H9 (cell line): ENCODE measurements around the gene HACE1. TPM values are rescaled to one million over a fixed set of nuclear protein-coding genes. Genes with fewer than 3 reads are reported as not detected.

ENCODE experiments used
- DNase-seq: peaks from one replicate; pipeline ENCODE4 v3.0.0-alpha.2; 2017
- H2AFZ ChIP-seq: one replicate; pipeline ENCODE4 v1.6.1; 2013; ENCODE audit warnings: mild to moderate bottlenecking, low read length, control low read depth, moderate library complexity
- H2AK5ac ChIP-seq: 2 replicates; pipeline ENCODE4 v1.6.1; 2013; ENCODE audit warnings: low read length, control low read depth, mixed read lengths; ENCODE audit not compliant: insufficient read length
- H2BK120ac ChIP-seq: one replicate; pipeline ENCODE4 v1.6.1; 2013; ENCODE audit warnings: low read depth, mild to moderate bottlenecking, low read length, control low read depth, inconsistent platforms; ENCODE audit not compliant: poor library complexity, severe bottlenecking
- H2BK12ac ChIP-seq: 2 replicates; pipeline ENCODE4 v1.6.1; 2013; ENCODE audit warnings: low read length, control low read depth, mixed read lengths, low read depth; ENCODE audit not compliant: insufficient read length
- H2BK15ac ChIP-seq: 2 replicates; pipeline ENCODE4 v1.6.1; 2013; ENCODE audit warnings: low read depth, low read length, control low read depth
- H2BK20ac ChIP-seq: one replicate; pipeline ENCODE4 v1.6.1; 2013; ENCODE audit warnings: low read depth, mild to moderate bottlenecking, low read length, control low read depth, inconsistent platforms; ENCODE audit not compliant: poor library complexity, severe bottlenecking
- H2BK5ac ChIP-seq: 2 replicates; pipeline ENCODE4 v1.6.1; 2013; ENCODE audit warnings: low read length, control low read depth, mixed read lengths; ENCODE audit not compliant: insufficient read length
- H3K14ac ChIP-seq: 2 replicates; pipeline ENCODE4 v1.6.1; 2013; ENCODE audit warnings: low read length, control low read depth; ENCODE audit not compliant: insufficient read depth
- H3K18ac ChIP-seq: 2 replicates; pipeline ENCODE4 v1.6.1; 2013; ENCODE audit warnings: low read depth, mild to moderate bottlenecking, mixed read lengths, low read length, control low read depth; ENCODE audit not compliant: insufficient read length
- H3K23ac ChIP-seq: 2 replicates; pipeline ENCODE4 v1.6.1; 2013; ENCODE audit warnings: low read length, control low read depth, mixed read lengths, low read depth; ENCODE audit not compliant: insufficient read length
- H3K23me2 ChIP-seq: 2 replicates; pipeline ENCODE4 v1.6.1; 2013; ENCODE audit warnings: low read depth, mild to moderate bottlenecking, mixed read lengths, low read length, control low read depth; ENCODE audit not compliant: insufficient read length, poor library complexity, severe bottlenecking
- H3K27ac ChIP-seq: 2 replicates; pipeline ENCODE4 v1.5.1; 2013; ENCODE audit warnings: low read length, control low read depth, mixed read lengths, low read depth; ENCODE audit not compliant: insufficient read length
- H3K27me3 ChIP-seq: 2 replicates; pipeline ENCODE4 v1.6.1; 2013; ENCODE audit warnings: low read length, control low read depth, inconsistent platforms; ENCODE audit not compliant: insufficient read depth
- H3K4ac ChIP-seq: 2 replicates; pipeline ENCODE4 v1.6.1; 2013; ENCODE audit warnings: low read depth, mild to moderate bottlenecking, control low read depth, inconsistent platforms, low read length, moderate library complexity
- H3K4me1 ChIP-seq: 2 replicates; pipeline ENCODE4 v1.6.1; 2013; ENCODE audit warnings: low read length, control low read depth, inconsistent platforms; ENCODE audit not compliant: insufficient read depth
- H3K4me2 ChIP-seq: 2 replicates; pipeline ENCODE4 v1.6.1; 2013; ENCODE audit warnings: low read length, control low read depth, mixed read lengths; ENCODE audit not compliant: insufficient read length, insufficient read depth
- H3K56ac ChIP-seq: 2 replicates; pipeline ENCODE4 v1.6.1; 2013; ENCODE audit warnings: low read depth, mild to moderate bottlenecking, mixed read lengths, low read length, control low read depth; ENCODE audit not compliant: insufficient read length
- H3K79me1 ChIP-seq: 2 replicates; pipeline ENCODE4 v1.6.1; 2013; ENCODE audit warnings: low read depth, mild to moderate bottlenecking, moderate library complexity, low read length, control low read depth, inconsistent platforms; ENCODE audit not compliant: insufficient read depth, poor library complexity, severe bottlenecking
- H3K79me2 ChIP-seq: 2 replicates; pipeline ENCODE4 v1.6.1; 2013; ENCODE audit warnings: low read length, control low read depth, inconsistent platforms; ENCODE audit not compliant: insufficient read depth
- H3K9ac ChIP-seq: 2 replicates; pipeline ENCODE4 v1.6.1; 2013; ENCODE audit warnings: low read length, control low read depth, mixed read lengths; ENCODE audit not compliant: insufficient read length; ENCODE audit errors: extremely low read depth
- H3K9me3 ChIP-seq: one replicate; pipeline ENCODE4 v1.6.1; 2013; ENCODE audit warnings: low read depth, low read length, inconsistent platforms; ENCODE audit not compliant: control insufficient read depth
- H3T11ph ChIP-seq: one replicate; pipeline ENCODE4 v1.6.1; 2013; ENCODE audit warnings: mild to moderate bottlenecking, low read length, control low read depth, inconsistent platforms
- H4K20me1 ChIP-seq: one replicate; pipeline ENCODE4 v1.6.1; 2013; ENCODE audit not compliant: control insufficient read depth, insufficient read length, insufficient read depth
- H4K5ac ChIP-seq: 2 replicates; pipeline ENCODE4 v1.6.1; 2013; ENCODE audit warnings: low read depth, mild to moderate bottlenecking, mixed read lengths, low read length, control low read depth; ENCODE audit not compliant: insufficient read length
- H4K8ac ChIP-seq: replicated peaks from 2 replicates; pipeline ENCODE4 v1.6.1; 2013; ENCODE audit warnings: low read length, control low read depth, mixed read lengths, low read depth; ENCODE audit not compliant: insufficient read length
- H4K91ac ChIP-seq: 2 replicates; pipeline ENCODE4 v1.6.1; 2013; ENCODE audit warnings: low read depth, mild to moderate bottlenecking, moderate library complexity, mixed read lengths, low read length, control low read depth; ENCODE audit not compliant: insufficient read length
- H3K27ac Mint-ChIP-seq, 3 experiments: 2 replicates in 2 of 3; 3 replicates in 1 of 3; pipeline ENCODE4 v1.8.0; 2020 to 2021; ENCODE audit warnings: mixed read lengths in 3 of 3, mild to moderate bottlenecking in 1 of 3, moderate library complexity in 1 of 3
- H3K27me3 Mint-ChIP-seq: 2 replicates; pipeline ENCODE4 v1.8.0; 2021; ENCODE audit warnings: low read depth, mild to moderate bottlenecking, moderate library complexity, mixed read lengths
- H3K36me3 Mint-ChIP-seq, 3 experiments: 2 replicates in 2 of 3; 3 replicates in 1 of 3; pipeline ENCODE4 v1.8.0; 2020 to 2021; ENCODE audit warnings: low read depth in 3 of 3, mixed read lengths in 3 of 3; ENCODE audit not compliant: insufficient read depth in 1 of 3
- H3K4me1 Mint-ChIP-seq, 2 experiments: 2 replicates each; pipeline ENCODE4 v1.8.0; 2020; ENCODE audit warnings: mixed read lengths in 2 of 2
- H3K4me3 Mint-ChIP-seq, 2 experiments: 2 replicates in 1 of 2; 3 replicates in 1 of 2; pipeline ENCODE4 v1.8.0; 2020 to 2021; ENCODE audit warnings: mild to moderate bottlenecking in 2 of 2, mixed read lengths in 2 of 2, moderate library complexity in 1 of 2
- H3K9me3 Mint-ChIP-seq, 2 experiments: 2 replicates in 1 of 2; 3 replicates in 1 of 2; pipeline ENCODE4 v1.8.0; 2020; ENCODE audit warnings: mild to moderate bottlenecking in 2 of 2, mixed read lengths in 2 of 2, moderate library complexity in 1 of 2
- CTCF ChIP-seq: fragments of 200-600 bp; sonication (generic); conservative IDR thresholded peaks from 3 replicates; pipeline ENCODE4 v1.8.0; 2021; ENCODE audit warnings: antibody characterized with exemption, mild to moderate bottlenecking
- total RNA-seq: library from RNA; stranded (reverse); gene quantifications from 2 replicates; pipeline ENCODE4 v1.2.1, GENCODE V29; 2021

The HACE1 gene
- total RNA-seq, 1 experiment from 2014 or later = 18.0 TPM

- no peaks in the 10 kb centered on the region for H3K79me1 ChIP-seq
- H3K23ac ChIP-seq = no peak overlapping the region
- H3K27me3 ChIP-seq = no peaks in the 10 kb centered on the region
- no peak overlapping the region for H3K18ac ChIP-seq
- no peak overlapping the region for H3K4ac ChIP-seq
- no peaks in the 10 kb centered on the region for H3K23me2 ChIP-seq
- no peaks in the 10 kb centered on the region for H3K4me1 ChIP-seq
- H3K9me3 ChIP-seq = no peaks in the 10 kb centered on the region
- H4K20me1 ChIP-seq = no peaks in the 10 kb centered on the region
- H4K5ac ChIP-seq = no peak overlapping the region
- peaks cover under 1 to 7% (median 3%) of the 10 kb centered on the region in 3 experiments; a peak in 3 of 7 replicates for H3K36me3 Mint-ChIP-seq
- H2AK5ac ChIP-seq = no peak overlapping the region
- TF ChIP-seq CTCF = no peak
- H2AFZ ChIP-seq = no peak overlapping the region
- H4K91ac ChIP-seq = no peak overlapping the region
- DNase-seq = no peak
- no peak overlapping the region for H3K27ac ChIP-seq
- H3K4me1 Mint-ChIP-seq = no peaks in the 10 kb centered on the region; a peak in 2 of 4 replicates
- H2BK12ac ChIP-seq = no peak overlapping the region
- H3K79me2 ChIP-seq = no peaks in the 10 kb centered on the region
- no peak overlapping the region for H2BK20ac ChIP-seq
- H3T11ph ChIP-seq = no peak overlapping the region
- no peak overlapping the region for H3K56ac ChIP-seq
- H4K8ac ChIP-seq = no peak overlapping the region
- no peak overlapping the region for H3K4me2 ChIP-seq
- no peak overlapping the region for H2BK5ac ChIP-seq
- no peak overlapping the region for H3K9ac ChIP-seq
- no peak overlapping the region for H3K14ac ChIP-seq
- H2BK120ac ChIP-seq = no peak overlapping the region
- peak overlapping the region in 1 of 3 experiments; percentile 84; a peak in 2 of 7 replicates for H3K27ac Mint-ChIP-seq
- no peak overlapping the region for H3K4me3 Mint-ChIP-seq
- no peaks in the 10 kb centered on the region; a peak in 1 of 5 replicates for H3K9me3 Mint-ChIP-seq
- H2BK15ac ChIP-seq = no peak overlapping the region
- H3K27me3 Mint-ChIP-seq = no peaks in the 10 kb centered on the region
Measured at GRCh38 chr6:104729433-104729832, 130.3 kb downstream of the HACE1 start.
